K562 (cell line): ENCODE results near the gene DHX29. TPM values are rescaled to one million over a fixed set of nuclear protein-coding genes. Genes with fewer than 3 reads are reported as not detected.

Source experiments
- ATAC-seq: fragments of 200-7000 bp; cut with Tn5 transposase; 3 replicates; pipeline ENCODE4 v1.9.1; 2020; ENCODE audit warnings: moderate library complexity
- BruUV-seq: library from RNA; stranded (reverse); fragments of 400-500 nt; replicated peaks from 2 replicates; lab custom pipeline; 2021; lab: Mats Ljungman, UMichigan
- CTCF ChIA-PET: fragments of 300-600 bp; formaldehyde crosslinking; extraction: SDS; loops from one replicate; lab custom pipeline; 2021; ENCODE audit warnings: low intra/inter-chr PET ratio; lab: Yijun Ruan, JAX
- POLR2A ChIA-PET: fragments of 300-600, 350-650 bp; sonication (Branson Sonifier 250); formaldehyde crosslinking; extraction: SDS; loops from one replicate; lab custom pipeline; 2021; ENCODE audit warnings: antibody characterized with exemption, inconsistent platforms; lab: Yijun Ruan, JAX
- DNase-seq, 4 experiments: peaks; one replicate each; pipeline versions ENCODE4 v3.0.0 to v3.0.0-alpha.2; 2011 to 2018; ENCODE audit warnings: low spot score in 3 of 4, mixed read lengths in 3 of 4; ENCODE audit errors: extremely low read depth in 1 of 4
- FAIRE-seq: peaks from 2 replicates; lab custom pipeline; 2011; peaks lifted over from hg19 to GRCh38; lab: Jason Lieb, UNC
- H2AFZ ChIP-seq: 2 replicates; pipeline ENCODE4 v1.6.0; 2011; ENCODE audit warnings: low read depth, low read length, control low read depth, inconsistent platforms
- H3K27ac ChIP-seq: fragments of 200-600 bp; 3 replicates; pipeline ENCODE4 v1.8.0; 2011; ENCODE audit warnings: low read depth, mild to moderate bottlenecking, control low read depth, inconsistent platforms, low read length, moderate library complexity, mixed read lengths; ENCODE audit errors: extremely low read depth
- H3K27me3 ChIP-seq, 2 experiments: fragments of 300-600 bp in 1 of 2; 2 replicates in 1 of 2; 3 replicates in 1 of 2; pipeline versions ENCODE4 v1.6.0 to v1.8.0; 2011; ENCODE audit warnings: inconsistent platforms in 2 of 2, low read length in 2 of 2, mild to moderate bottlenecking in 1 of 2, mixed read lengths in 1 of 2, moderate library complexity in 1 of 2; ENCODE audit not compliant: control insufficient read depth in 2 of 2, insufficient read depth in 2 of 2
- H3K36me3 ChIP-seq: fragments of 300-600 bp; 3 replicates; pipeline ENCODE4 v1.8.0; 2011; ENCODE audit warnings: mild to moderate bottlenecking, low read length, inconsistent platforms; ENCODE audit not compliant: control insufficient read depth, insufficient read depth
- H3K4me1 ChIP-seq, 2 experiments: fragments of 200-600 bp in 1 of 2; replicated peaks in 1 of 2; 2 replicates in 1 of 2; 3 replicates in 1 of 2; pipeline versions ENCODE4 v1.5.1 to v1.8.0; 2011; ENCODE audit warnings: inconsistent platforms in 2 of 2, low read length in 2 of 2, mild to moderate bottlenecking in 1 of 2, mixed read lengths in 1 of 2, moderate library complexity in 1 of 2; ENCODE audit not compliant: control insufficient read depth in 2 of 2, insufficient read depth in 2 of 2
- H3K4me2 ChIP-seq: 2 replicates; pipeline ENCODE4 v1.6.1; 2011; ENCODE audit warnings: low read length, control low read depth, inconsistent platforms, mixed read lengths; ENCODE audit not compliant: insufficient read depth
- H3K4me3 ChIP-seq: fragments of 200-600 bp; sonication (generic), shearing (Covaris generic); 2 replicates; pipeline ENCODE4 v1.5.1; 2016; ENCODE audit warnings: control low read depth, inconsistent platforms
- H3K79me2 ChIP-seq: fragments of 200-600 bp; 3 replicates; pipeline ENCODE4 v1.8.0; 2011; ENCODE audit warnings: low read length, inconsistent platforms; ENCODE audit not compliant: control insufficient read depth, insufficient read depth
- H3K9ac ChIP-seq, 2 experiments: 2 replicates each; pipeline versions ENCODE4 v1.6.0 to v1.6.1; 2011; ENCODE audit warnings: low read depth in 2 of 2, low read length in 2 of 2, control low read depth in 1 of 2, inconsistent platforms in 1 of 2, mild to moderate bottlenecking in 1 of 2, mixed read lengths in 1 of 2; ENCODE audit not compliant: insufficient read depth in 1 of 2
- H3K9me1 ChIP-seq: one replicate; pipeline ENCODE4 v1.6.0; 2011; ENCODE audit warnings: inconsistent platforms, mild to moderate bottlenecking, low read length, moderate library complexity; ENCODE audit not compliant: control insufficient read depth, insufficient read depth
- H3K9me3 ChIP-seq: replicated peaks from 2 replicates; pipeline ENCODE4 v1.5.1; 2011; ENCODE audit warnings: low read depth, low read length, inconsistent platforms; ENCODE audit not compliant: control insufficient read depth, insufficient read depth
- H4K20me1 ChIP-seq: replicated peaks from 2 replicates; pipeline ENCODE4 v1.6.1; 2011; ENCODE audit warnings: low read length, inconsistent platforms, mixed read lengths; ENCODE audit not compliant: control insufficient read depth, insufficient read depth
- ZBTB26 ChIP-seq: fragments of 450-650 bp; formaldehyde crosslinking; IDR thresholded peaks from 2 replicates; pipeline ENCODE4 v1.4.0; 2022; ENCODE audit warnings: missing genetic modification characterization
- ZBTB33 ChIP-seq: sonication (generic); formaldehyde crosslinking; IDR thresholded peaks from 2 replicates; pipeline ENCODE4 v1.8.1; 2023; ENCODE audit warnings: mild to moderate bottlenecking, missing genetic modification reagents
- WGBS: fragments of 100-300 bp; shearing (Covaris generic); methylation state at CpG from one replicate; pipeline ENCODE4 v1.1.6; 2016; ENCODE audit warnings: low coverage, mixed read lengths; ENCODE audit not compliant: insufficient coverage; ENCODE audit errors: missing lambda C conversion rate; 5-methylcytosine and 5-hydroxymethylcytosine counted together
- in situ Hi-C: fragments of 300-500 bp; cut with MboI; formaldehyde crosslinking; loops from 4 replicates; pipeline ENCODE4 v1.15.0; 2018; ENCODE audit warnings: inconsistent platforms, mixed read lengths
- intact Hi-C: fragments of 100-400 bp; cut with micrococcal nuclease; formaldehyde crosslinking; loops from 2 replicates; pipeline ENCODE4 v1.14.2; 2022
- polyA plus RNA-seq, 8 experiments: library from polyadenylated mRNA; depleted of rRNA in 4 of 8; stranded (reverse) in 5 of 8; unstranded in 3 of 8; fragments of >200 nt; fragmentation: Nextera tagmentation in 2 of 8; fragmentation: Illumina TruSeq in 1 of 8; extraction: Ambion mirVana in 2 of 8; extraction: Trizol in 1 of 8; gene quantifications; 2 replicates each; pipeline versions ENCODE4 v1.2.1 to v1.2.3, GENCODE V29; 2011 to 2014; ENCODE audit warnings: inconsistent platforms in 1 of 8, missing spikeins in 1 of 8
- total RNA-seq, 7 experiments: library from RNA; depleted of rRNA in 6 of 7; stranded (reverse); fragments of >200 nt in 6 of 7; fragmentation: Illumina TruSeq in 2 of 7; extraction: Trizol in 2 of 7; gene quantifications; 2 replicates each; pipeline versions ENCODE4 v1.2.1 to v1.2.3, GENCODE V29; 2011 to 2021; ENCODE audit warnings: low replicate concordance in 1 of 7

The DHX29 gene
- total and polyA plus RNA-seq, 9 of the 15 experiments (the other 6 are each of a cell fraction or from before 2014, with no cell fraction given), result 7.5 to 42.1 (median 25.0) TPM

GRCh38 chr5:55231029-55231918 lies 76.2 kb downstream of the DHX29 start:
- no peak for DNase-seq
- Histone ChIP-seq H3K4me1 (peaks cover 16 to 44% of the 10 kb centered on the region in 2 experiments; a peak in 3 of 5 replicates), H3K4me2 (no peak overlapping the region), H3K27me3 (peaks cover 19 to 41% of the 10 kb centered on the region in 2 experiments), H3K4me3 (no peak overlapping the region), H3K9ac (no peak overlapping the region), H3K9me1 (no peaks in the 10 kb centered on the region), H2AFZ (no peak overlapping the region), H3K79me2 (no peaks in the 10 kb centered on the region), H3K27ac (no peak overlapping the region), H3K9me3 (no peaks in the 10 kb centered on the region), H3K36me3 (no peaks in the 10 kb centered on the region), H4K20me1 (no peaks in the 10 kb centered on the region)
- WGBS, result 63% methylated on average over 29 of the region's 48 CpGs
- ChIA-PET POLR2A (interaction anchor here (0.6 to 1.9 kb wide), 4 partner anchors 32 to 1597 kb away, joined by 3 to 5 read pairs (median 3); partner anchors contain the start of genes DHX29 and MTREX), CTCF (no interaction called here)
- FAIRE-seq, result no peak
- ATAC-seq, result no peak
- BruUV-seq, result TSS peak; percentile 43
- intact Hi-C loops (no loop called here), in situ Hi-C loops (no loop called here)
- TF ChIP-seq ZBTB33 (CRISPR knock-in tag) (0 out of 2 replicates have a peak, but pooled peaks have one; percentile 14), ZBTB26 (no peak)
